Measurements from ENCODE around the gene RAD23A.
A peak's percentile ranks its signal among the peaks of the same experiment; 100 is the strongest.
"Not testable (repeated sequence)": the region's sequence is repeated elsewhere in the genome, so short reads cannot be mapped to it uniquely, and the experiment has no call there.

RAD23A gene

DNA sequence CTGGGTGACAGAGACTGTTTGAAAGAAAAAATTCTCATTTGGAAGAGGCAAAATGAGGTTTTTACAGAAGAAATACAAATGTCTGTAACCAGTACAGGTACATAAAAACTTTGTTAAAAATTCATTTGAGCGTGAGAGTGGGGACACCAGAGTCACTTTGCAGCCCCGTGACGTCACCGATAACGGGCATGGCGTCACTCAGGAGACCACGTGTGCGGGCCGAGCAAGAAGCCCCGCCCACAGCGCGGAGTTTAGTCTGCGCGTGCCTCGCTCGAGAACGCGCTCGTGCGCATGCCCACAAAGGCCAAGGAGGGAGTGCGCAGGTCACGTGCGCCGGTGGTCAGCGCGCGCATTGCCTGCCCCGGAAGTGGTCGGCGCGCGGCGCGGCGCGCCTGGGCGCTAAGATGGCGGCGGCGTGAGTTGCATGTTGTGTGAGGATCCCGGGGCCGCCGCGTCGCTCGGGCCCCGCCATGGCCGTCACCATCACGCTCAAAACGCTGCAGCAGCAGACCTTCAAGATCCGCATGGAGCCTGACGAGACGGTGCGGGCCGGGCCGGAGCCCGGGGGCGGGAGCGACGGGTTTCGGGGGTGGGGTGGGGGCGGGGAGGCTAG, at the start of gene RAD23A:
Gene RAD23A (plus strand): TSS at position 384 of the 613 bp plus-strand sequence. CDS start 87 bp downstream, at position 471.
- DNase-seq = peak; percentile 96

DNA sequence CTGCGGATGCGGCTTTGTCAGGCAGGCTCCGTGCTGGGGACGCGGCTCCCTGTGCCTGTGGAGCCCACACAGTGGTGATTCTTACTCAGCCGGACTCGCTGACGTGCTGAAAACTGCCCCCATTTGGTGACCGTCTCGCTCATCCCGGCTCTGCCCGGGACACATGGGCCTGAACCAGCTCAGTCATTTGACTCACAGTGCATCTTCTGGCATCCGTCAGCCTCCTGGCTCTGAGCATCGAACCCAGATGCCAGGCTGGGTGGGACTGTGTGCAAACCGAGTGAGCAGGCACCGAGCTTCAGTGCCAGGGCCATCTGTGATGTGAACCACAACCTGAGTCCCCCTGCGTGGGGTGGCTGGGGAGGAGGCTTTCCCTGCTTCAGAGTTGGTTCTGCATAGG, 49.2 kb upstream of the RAD23A start:
- no peak for DNase-seq

DNA sequence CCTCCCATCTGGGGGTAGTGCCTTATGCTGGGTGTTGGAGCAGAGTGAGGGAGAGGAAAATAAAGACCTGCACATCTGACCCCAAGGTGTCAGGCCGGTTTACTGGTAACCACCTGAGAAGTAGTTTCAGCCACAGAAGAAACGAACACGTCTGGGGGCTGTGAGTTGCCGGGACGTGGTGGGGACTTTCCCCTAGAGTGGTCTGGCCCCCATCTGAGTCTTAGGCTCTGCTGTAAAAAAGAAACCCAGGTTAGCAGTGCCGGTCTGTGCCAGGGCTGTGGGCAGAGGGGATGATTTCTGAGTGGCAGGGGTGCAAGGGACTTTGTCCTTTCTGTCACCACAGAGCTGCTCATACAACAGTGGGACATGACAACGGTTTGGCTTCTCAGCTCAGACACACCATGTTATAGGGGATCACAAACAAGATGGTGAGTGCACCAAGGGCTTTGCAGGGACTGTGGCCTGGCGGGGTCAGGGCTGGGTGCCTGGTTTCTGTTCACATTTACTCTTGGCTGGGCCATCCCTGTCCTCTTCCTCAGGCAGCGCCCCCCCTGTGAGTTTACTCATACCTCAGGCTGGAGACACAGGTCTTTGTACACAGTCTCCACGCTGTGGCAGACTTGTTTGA, 45.7 kb upstream of the RAD23A start:
- no peak for DNase-seq

DNA sequence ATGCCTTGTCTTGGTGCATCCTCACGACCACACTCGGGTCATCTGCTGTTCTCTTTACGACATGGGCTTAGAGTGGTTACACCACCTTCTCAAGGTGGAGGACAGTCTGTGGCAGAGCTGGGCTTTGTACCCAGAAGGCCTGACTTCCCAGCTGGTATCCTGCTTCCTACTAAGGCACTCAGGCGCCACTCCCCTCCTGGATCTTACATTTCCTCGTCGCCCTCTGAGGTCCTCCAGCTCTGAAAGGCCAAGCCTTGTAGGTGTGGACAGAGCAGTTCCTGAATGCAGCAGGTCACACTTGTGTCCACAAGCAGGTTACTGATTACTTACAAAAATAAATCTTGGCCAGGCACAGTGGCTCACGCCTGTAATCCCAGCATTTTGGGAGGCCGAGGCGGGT, 38.5 kb upstream of the RAD23A start:
- no peak for DNase-seq

DNA sequence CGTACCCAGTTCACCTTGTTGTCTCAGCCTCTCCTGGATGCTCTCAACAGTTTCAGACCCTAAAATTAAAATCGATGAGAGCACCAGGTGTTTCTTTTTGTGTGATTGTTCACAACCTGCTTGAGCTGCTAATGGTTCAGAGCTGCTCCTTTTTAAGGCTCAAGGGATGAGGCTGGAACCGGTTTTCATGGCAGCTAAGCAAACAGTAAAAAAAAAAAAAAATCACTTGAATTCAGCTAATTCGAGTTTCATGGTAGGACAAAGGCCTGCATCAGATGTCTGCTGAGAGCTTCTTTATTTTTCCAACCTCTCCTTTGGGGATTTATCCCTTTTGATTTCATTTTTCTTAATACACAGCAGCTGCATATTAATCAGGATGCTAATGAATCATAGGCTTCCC, 33.1 kb upstream of the RAD23A start:
- DNase-seq = no peak

DNA sequence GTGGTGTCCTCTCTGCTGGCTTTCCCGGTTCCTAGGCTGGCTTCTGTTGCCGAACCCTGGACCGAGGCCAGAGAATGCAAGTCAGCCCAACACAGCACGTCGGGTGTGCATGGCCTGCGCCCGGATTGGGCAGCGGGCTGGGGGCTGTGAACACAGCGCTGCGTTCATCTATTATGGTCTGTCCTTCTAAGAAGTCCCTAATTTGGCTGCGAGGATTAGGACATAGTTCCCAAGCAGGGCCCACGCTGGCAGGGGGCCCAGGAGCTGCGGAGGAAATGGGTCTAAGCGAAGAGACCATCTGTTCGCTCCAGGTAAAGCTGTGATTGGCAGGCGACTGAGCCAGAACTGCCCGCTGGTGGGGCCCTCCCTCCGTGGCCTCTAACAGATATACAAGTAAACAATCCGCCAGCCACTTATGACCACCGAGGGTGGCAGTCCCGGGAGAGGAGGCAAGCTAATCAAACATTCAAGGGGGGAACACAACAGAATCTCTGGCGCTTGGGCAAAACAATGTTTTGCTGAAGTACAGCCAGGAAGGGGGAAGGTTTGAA, 32.6 kb upstream of the RAD23A start:
- DNase-seq = no peak

DNA sequence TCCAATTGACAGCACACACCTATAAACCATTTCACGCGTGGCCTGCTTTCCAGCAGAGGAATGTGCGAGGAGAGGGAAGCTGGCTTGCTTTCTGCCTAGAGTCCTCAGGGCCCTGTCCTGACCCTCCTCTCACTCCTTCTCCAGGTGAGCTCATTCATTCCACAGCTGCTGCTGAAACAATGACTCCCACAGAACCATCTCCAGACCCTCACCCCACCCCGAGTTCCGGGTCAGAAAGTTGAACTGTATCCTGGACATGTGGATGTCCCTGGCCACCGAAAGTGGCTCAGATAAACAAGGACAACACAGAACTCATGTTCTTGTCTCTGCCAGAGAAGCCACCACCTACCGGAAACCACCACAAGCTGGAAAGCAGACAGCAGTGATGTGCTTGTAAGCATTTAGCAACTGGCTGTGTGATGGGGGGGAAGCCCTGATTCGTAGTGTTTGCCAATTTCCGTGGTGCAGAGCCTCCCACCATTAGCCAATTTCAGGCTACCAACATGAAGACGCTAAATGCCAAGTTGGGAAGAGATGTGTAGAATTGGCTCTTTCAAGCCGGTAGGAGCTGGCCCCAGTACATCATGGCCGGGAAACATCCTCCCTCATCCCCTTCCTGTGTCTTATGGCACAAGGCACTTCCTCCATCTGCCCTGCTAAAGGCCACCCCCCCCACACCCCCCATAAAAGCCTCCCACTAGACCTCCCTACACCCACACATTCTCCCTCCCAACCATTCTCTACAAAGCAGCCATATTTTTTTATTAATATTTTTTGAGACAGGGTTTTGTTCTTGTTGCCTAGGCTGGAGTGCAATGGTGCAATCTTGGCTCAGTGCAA, 31.6 kb upstream of the RAD23A start:
- DNase-seq = peak; percentile 44

DNA sequence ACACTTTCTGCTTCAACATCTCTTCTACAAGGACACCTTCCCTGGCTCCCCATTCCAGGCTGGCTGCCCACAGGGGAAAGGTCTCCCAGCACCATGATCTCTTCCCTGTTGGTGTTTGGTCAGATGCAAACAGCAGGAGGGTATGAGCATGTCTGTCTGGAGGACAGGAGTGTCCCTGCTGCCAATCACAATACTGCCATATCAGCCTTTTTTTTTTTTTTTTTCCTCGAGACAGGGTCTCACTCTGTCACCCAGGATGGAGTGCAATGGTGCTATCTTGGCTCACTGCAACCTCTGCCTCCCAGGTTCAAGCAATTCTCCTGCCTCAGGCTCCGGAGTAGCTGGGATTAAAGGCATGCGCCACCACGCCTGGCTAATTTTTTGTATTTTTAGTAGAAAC, 29.8 kb upstream of the RAD23A start:
- DNase-seq = not testable (repeated sequence)

DNA sequence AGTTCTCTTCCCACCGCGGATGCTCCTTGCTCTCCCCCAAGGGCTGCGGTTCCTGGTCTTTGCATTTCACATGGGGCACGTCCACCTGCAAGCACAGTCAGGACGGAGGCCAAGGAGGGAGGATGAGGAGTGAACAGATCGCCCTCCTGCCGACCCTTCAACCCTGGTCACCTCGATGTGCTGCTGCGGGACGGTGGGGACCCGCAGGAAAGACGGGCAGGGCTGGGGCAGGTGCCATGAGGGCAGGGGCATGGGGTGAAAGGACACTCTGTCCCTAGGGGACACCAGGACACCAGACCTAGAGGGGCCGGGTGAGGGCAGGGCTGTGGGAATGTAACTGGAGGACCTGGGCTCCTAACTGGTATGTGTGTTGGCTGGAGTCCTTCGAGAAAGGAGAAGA, 27.4 kb upstream of the RAD23A start:
- DNase-seq = no peak

DNA sequence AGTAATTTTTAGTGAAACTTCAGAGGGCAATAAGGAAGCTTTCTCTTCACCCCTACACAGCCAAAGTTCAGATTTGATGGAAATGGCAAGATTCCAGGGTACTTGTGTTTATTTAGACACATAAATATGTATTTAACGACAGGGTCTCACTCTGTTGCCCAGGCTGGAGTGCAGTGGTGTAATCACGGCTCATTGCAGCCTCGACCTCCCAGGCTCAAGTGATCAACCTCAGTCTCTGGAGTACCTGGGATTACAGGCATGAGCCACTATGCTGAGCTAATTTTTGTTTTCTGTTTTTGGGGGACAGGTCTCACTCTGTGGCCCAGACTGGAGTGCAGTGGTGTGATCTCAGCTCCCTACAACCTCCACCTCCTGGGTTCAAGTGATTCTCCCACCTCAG, 24.6 kb upstream of the RAD23A start:
- no peak for DNase-seq

DNA sequence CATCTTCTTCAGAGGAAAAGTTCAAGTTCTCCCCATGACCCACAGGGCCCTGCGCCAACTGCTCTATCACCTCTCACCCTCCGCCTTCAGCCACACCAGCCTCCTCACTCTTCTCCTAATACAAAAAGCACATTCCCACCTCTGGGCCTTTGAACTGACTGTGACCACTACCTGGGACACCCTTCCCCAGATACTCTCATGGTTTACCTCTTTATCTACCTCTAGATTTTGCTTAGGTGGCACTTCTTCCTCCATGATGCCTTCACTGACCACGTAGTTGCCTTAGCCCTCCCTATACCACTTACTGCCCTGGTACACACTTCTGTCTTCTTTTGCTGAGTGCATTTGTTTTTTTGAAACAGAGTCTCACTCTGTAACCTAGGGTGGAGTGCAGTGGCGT, 22.7 kb upstream of the RAD23A start:
- no peak for DNase-seq

DNA sequence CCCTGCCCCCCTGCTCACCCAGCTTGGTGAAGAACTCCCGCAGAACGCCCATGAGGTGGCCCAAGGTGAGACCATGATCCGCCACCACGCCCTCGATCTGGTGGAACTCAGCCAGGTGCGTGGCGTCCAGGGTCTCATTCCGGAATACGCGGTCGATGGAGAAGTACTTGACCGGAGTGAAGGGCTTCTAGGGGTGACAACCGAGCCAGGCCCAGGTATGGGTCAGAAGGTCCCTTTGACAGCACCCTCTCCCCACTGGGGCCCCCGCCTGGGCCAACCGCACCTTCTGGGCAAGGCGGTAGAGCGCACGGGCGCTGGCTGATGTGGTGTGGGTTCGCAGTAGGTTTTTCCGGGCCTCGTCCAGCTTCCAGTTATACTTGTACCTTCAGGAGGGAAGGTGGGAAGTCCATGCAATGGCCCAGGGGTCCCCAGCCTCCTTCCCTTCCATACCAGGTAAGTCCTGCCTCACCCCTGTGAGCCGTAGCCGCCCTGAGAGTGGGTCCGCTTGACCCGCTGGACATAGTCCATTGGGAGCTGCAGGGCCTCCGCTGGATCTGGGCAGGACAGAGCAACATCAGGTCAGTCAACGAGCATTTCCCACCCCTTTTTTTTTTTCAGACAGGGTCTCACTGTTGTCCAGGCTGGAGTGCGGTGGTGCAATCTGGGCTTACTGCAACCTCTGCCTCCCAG, 20.9 kb upstream of the RAD23A start:
- DNase-seq = no peak

DNA sequence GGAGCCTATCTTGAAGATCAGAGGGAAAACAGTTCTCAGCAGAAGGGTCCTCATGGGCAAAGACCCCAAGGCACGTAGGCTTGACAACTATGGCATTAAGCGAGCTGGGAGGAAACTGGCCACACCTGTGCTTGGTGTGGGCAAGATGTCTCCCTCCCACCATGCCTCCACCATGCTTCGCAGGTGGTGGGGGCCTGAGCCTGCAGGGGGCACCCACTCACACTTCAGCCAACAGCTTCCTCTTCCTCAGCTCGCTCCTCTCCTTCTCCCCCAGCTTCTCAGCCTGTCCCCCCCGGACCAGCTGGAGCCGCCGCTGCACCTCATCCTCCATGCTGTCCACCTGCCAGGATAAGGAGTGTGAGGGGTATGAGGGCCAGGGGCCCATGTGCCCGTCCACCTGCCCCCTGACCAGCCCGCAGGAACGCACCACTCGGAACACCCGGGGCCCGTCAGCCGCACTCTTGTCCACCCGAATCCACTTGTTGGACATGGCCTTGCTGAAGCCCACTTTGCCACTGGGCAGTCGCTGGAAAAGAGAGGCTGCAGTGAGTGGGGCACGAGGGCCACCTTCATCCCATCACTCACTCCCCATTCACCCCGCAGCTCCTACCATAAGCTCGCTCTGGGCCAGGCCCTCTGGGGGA, 15.5 kb upstream of the RAD23A start:
- no peak for DNase-seq

DNA sequence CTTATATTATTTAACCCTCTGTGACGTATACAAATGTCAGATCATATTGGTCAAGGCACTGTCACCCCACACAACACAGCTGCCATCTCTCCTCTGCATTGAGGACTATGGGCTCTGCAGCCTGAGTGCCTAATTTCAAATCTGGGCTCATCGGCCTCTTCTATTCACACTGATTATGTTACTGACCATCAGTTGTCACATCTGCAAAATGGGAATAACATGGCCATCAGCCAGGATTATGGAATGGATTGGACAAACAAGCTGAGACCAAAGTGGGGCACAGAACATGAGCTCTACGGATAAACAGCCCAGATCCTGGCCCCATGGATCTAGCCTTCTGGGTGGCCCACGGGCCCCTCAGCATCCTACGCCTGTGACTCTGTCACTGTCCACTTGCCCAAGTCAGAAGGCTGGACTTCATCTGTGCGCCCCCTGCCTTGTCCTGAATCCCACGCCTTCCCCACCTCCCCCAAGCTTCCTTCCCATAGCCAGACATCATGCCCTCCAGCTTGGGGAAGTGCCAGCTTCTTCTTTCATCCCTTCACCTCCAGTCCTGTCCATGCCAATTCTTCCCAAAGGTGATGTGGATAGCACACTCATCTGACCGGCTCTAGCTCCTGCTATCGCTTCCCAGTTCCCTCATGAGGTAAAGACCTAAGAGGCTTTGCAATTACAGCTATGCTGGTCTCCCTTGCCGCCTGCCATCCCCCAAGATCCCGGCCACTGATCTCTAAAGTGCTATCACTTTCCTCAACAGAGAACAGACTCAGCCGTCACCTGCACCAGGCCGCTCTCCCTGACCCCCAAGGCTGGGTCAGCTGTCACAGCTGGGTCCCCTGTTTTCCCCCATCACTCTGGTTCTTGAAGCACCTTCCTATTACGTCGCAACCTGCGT, 13.0 kb upstream of the RAD23A start:
- DNase-seq = no peak

DNA sequence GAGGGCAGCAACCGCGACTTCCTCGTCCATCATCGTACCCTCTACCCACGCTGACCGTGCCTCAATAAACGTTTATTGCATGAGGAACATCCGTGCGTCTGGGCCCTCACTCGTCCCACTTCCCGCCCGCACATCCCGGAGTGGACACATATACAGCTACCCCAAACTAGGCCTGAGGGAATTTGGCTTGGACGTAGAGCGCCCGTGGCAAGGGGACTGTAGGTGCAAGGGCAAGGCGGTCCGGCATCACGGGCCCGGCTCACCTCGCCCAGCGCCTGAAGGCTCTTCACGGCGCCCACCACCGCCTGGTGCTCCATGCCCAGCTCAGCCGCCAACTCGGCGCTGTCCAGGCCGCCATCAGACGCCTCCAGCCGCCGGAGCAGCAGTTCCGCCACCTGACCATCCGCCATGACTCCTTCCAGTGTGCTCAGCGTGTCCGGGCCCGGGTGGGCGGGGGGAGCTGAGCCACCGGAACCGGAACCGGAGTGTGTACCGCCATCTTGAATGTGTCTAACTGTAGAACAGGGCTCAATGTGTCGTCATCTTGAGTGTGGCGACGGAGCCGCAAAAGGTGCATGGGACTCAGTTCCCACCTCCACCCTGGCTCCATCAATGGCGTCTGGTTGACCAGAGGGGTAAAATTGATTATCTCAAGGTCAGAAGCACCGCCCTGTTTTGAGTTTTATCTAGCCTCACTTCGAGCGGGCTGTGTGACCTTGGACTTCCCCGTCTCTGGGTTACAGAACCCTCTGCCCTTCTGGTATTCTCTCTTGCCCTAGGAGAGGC, 12.2 kb upstream of the RAD23A start, which contains the start of gene FARSA:
Gene FARSA (minus strand): TSS at position 425 of the 786 bp plus-strand sequence. CDS start 15 bp downstream, at position 410.
- DNase-seq = peak; percentile 79

DNA sequence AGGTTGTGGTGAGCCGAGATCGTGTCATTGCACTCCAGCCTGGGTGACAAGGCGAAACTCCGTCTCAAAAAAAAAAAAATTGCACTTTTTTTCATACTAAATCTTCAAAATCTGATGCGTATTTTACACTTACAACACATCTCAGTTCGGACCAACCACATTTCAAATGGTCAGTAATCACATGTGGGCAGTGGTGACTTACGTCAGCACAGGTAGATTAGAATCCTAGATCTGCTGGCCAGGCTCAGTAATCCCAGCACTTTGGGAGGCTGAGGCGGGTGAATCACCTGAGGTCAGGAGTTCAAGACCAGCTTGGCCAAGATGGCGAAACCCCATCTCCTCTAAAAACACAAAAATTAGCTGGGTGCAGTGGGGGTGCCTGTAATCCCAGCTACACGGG, 10.6 kb upstream of the RAD23A start:
- DNase-seq = no peak

DNA sequence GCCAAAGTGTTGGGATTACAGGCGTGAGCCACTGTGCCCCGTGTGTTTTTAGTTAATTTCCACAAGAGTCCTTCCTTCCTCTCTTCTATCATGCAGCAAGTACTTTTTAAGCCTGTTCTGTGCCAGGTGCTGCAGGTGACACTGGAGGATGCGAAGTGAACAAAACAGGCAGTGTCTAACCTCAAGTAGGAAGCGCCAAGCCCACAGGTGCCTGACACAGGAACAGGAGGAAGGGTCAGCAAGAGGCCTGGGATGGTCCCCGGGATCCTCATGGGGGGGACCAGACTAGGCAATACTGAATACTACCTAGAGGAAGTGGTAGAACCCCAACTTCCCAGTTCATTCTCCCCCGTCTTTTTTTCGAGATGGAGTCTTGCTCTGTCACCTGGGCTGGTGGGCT, 9.1 kb upstream of the RAD23A start:
- DNase-seq = no peak

DNA sequence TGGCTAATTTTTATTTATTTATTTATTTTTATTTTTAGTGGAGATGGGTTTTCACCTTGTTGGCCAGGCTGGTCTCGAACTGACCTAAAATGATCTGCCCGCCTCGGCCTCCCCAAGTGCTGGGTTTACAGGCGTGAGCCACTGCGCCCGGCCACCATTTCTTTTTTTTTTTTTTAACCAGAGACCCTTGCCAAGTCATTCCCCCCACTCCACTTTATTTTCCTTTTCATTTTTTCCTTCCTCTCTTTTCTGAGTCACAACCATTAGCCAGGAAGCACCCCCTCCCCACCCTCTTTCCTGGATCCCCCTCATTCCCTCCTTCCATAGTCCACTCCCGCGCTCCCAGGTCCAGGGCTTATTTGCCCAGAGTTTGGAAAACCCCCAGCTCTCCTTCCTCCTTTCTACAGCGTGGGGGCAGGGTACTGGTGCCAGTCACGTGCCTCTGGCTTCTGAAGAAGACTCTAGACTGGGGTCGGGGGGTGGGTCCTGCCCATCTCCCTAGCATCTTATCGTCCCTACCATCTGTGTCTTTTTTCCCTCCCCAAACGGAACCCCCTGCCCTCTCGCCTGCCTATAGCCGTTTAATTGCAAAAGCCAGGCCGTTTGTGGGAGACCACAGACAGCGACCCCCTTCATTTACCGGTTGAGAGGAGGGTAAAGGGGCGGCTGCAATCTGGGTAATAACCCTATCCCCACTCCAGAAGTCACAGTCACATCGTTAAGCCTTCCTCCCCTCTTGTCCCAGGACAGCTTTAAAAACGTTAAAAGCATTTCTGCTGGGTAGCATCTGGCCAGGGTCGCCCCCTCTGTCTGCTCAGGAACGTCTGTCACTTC, 8.4 kb upstream of the RAD23A start:
- no peak for DNase-seq

DNA sequence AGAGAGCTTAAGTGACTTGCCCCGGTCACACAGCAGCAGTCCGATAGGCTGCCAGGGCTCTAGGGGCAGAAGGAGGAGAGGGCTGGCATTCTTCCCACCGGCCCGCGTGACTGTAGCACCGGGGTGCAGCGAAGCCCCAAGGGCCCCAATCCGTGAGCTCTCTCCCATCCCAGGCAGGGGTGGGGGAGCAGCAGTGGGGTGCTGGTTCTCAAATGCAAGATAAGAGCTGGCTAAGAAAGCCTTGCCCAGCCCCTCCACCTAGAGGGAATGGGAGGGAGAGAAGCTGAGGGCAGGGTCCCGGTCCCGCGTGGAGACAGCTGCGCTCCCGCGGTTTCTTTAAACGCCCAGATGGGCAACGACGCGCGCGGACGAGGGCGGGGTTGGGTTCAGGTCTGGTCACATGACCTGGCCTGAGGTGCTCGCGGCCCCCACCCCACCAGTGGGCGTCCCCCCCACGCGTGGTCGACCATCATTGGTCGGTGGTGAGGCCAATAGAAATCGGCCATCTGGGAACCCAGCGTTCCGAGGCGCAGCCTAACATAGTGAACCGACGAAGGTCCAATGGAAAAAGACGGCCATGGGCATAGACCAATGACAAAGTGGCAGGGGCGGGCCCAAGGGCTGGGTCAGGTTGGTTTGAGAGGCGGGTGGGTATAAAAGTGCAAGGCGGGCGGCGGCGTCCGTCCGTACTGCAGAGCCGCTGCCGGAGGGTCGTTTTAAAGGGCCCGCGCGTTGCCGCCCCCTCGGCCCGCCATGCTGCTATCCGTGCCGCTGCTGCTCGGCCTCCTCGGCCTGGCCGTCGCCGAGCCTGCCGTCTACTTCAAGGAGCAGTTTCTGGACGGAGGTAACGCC, 7.5 kb upstream of the RAD23A start, which contains the start of gene CALR:
Gene CALR (plus strand): TSS at position 683 of the 852 bp plus-strand sequence. CDS start 71 bp downstream, at position 754.
- DNase-seq = peak; percentile 99

Data from activated effector memory CD4-positive, alpha-beta T cell treated with Interleukin-2 at 50 U/mL for 16 hours (primary cell).